Testis (tissue), 5 donors: ENCODE measurements around the gene INCENP. TPM values are rescaled to one million over a fixed set of nuclear protein-coding genes. Genes with fewer than 3 reads are reported as not detected.

Source experiments
- DNase-seq: peaks from one replicate; pipeline ENCODE4 v3.0.0-alpha.2; 2019
- H3K27ac ChIP-seq, 2 donors: fragments of 200-600 bp; sonication (generic); one replicate each; pipeline ENCODE4 v1.5.1; 2019
- H3K27me3 ChIP-seq: fragments of 200-600 bp; sonication (generic); one replicate; pipeline ENCODE4 v1.5.1; 2019
- H3K36me3 ChIP-seq: fragments of 200-600 bp; sonication (generic); one replicate; pipeline ENCODE4 v1.5.1; 2017; ENCODE audit warnings: low read depth; ENCODE audit errors: missing control alignments
- H3K4me1 ChIP-seq: fragments of 200-600 bp; sonication (generic); one replicate; pipeline ENCODE4 v1.5.1; 2019
- H3K4me3 ChIP-seq, 2 donors: fragments of 200-600 bp; sonication (generic); one replicate each; pipeline ENCODE4 v1.5.1; 2017 to 2019
- H3K9me3 ChIP-seq: fragments of 200-600 bp; sonication (generic); one replicate; pipeline ENCODE4 v1.5.1; 2017
- CTCF ChIP-seq, 3 experiments: fragments of 450-650 bp in 2 of 3; fragments of 200-600 bp in 1 of 3; sonication (generic) in 1 of 3; IDR thresholded peaks; one replicate each; pipeline ENCODE4 v1.5.1; 2016 to 2019; ENCODE audit warnings: antibody characterized with exemption in 3 of 3, mild to moderate bottlenecking in 2 of 3, moderate library complexity in 1 of 3
- POLR2A ChIP-seq: fragments of 450-650 bp; IDR thresholded peaks from one replicate; pipeline ENCODE4 v1.6.1; 2017; ENCODE audit warnings: antibody characterized with exemption, mild to moderate bottlenecking, moderate library complexity
- WGBS, 2 donors: methylation state at CpG; one replicate each; pipeline ENCODE4 v1.1.5; 2018; 5-methylcytosine and 5-hydroxymethylcytosine counted together
- intact Hi-C: fragments of 100-400 bp; cut with DNase I; formaldehyde crosslinking; loops from one replicate; pipeline ENCODE4 v1.15.1; 2023; ENCODE audit warnings: low total_unique reads
- long read RNA-seq, 2 donors: transcript quantifications; one replicate each; lab custom pipeline, GENCODE V29; 2026
- polyA plus RNA-seq: library from polyadenylated mRNA; stranded (reverse); fragments of 350-450 nt; fragmentation: Illumina TruSeq; extraction: RNeasy Lipid Tissue Mini Kit (QIAGEN cat#74804); gene quantifications from one replicate; pipeline ENCODE4 v1.2.3, GENCODE V29; 2014; ENCODE audit warnings: low read depth, low replicate concordance; ENCODE audit not compliant: insufficient read depth
- total RNA-seq, 2 donors: library from RNA; depleted of rRNA; stranded (reverse); fragments of >200 nt; gene quantifications; one replicate each; pipeline ENCODE4 v1.2.3, GENCODE V29; 2016

INCENP gene
- total RNA-seq (10 to 100 TPM; 42.0 to 46.6 TPM), polyA plus RNA-seq (25.0 TPM)
- long read RNA-seq, donor 1 = 0 reads
- long read RNA-seq, donor 2 = 0 reads

- 0% methylated on average over 23 to 39 of the region's 39 CpGs for WGBS, 2 donors
- Histone ChIP-seq H3K9me3 (no peaks in the 10 kb centered on the region), H3K36me3 (no peaks in the 10 kb centered on the region), H3K27me3 (no peaks in the 10 kb centered on the region), H3K4me3 (peak within 1 kb of the TSS; percentile 72 to 87), H3K4me1 (peaks cover 13% of the 10 kb centered on the region), H3K27ac (peak within 1 kb of the TSS; percentile 44 to 58)
- no peak for TF ChIP-seq CTCF (IDR thresholded peaks at IDR 0.05)
- no peak for TF ChIP-seq POLR2A
- DNase-seq = peak; percentile 99
- intact Hi-C loops = no loop called here
These were observed at the start of gene INCENP for GRCh38 chr11:62123669-62124185. INCENP (plus strand) TSS chr11:62124011; CDS start chr11:62128162, 4,151 bp downstream.

- Histone ChIP-seq H3K4me3 (no peak overlapping the region), H3K27me3 (no peaks in the 10 kb centered on the region), H3K9me3 (no peaks in the 10 kb centered on the region), H3K36me3 (no peaks in the 10 kb centered on the region), H3K4me1 (no peaks in the 10 kb centered on the region), H3K27ac (no peak overlapping the region)
- DNase-seq = no peak
- no peak for TF ChIP-seq CTCF (IDR thresholded peaks at IDR 0.05)
- intact Hi-C loops = no loop called here
- WGBS, 2 donors = 73 to 76% methylated on average over 2 of the region's 2 CpGs
These were observed 48.4 kb upstream of the INCENP start for GRCh38 chr11:62075438-62075837.

- no peak overlapping the region for H3K27ac ChIP-seq
- no peaks in the 10 kb centered on the region for H3K27me3 ChIP-seq
- 93 to 94% methylated on average over 3 of the region's 3 CpGs for WGBS, 2 donors
- no peak overlapping the region for H3K4me3 ChIP-seq
- no peaks in the 10 kb centered on the region for H3K36me3 ChIP-seq
- no peaks in the 10 kb centered on the region for H3K4me1 ChIP-seq
- no peaks in the 10 kb centered on the region for H3K9me3 ChIP-seq
- TF ChIP-seq CTCF (IDR thresholded peaks at IDR 0.05) (no peak), POLR2A (no peak)
- DNase-seq = no peak
- intact Hi-C loops = no loop called here
These were observed 46.7 kb upstream of the INCENP start for GRCh38 chr11:62077132-62077531.

- no peaks in the 10 kb centered on the region for H3K27me3 ChIP-seq
- TF ChIP-seq POLR2A (no peak), CTCF (IDR thresholded peaks at IDR 0.05) (peak; percentile 89 to 92 (median 91))
- no peaks in the 10 kb centered on the region for H3K36me3 ChIP-seq
- peak; percentile 90 for DNase-seq
- WGBS, 2 donors = 6 to 7% methylated on average over 15 to 16 of the region's 16 CpGs
- H3K9me3 ChIP-seq = no peaks in the 10 kb centered on the region
- no peaks in the 10 kb centered on the region for H3K4me1 ChIP-seq
- no peak overlapping the region for H3K4me3 ChIP-seq
- no peak overlapping the region for H3K27ac ChIP-seq
- intact Hi-C loops = no loop called here
These were observed 42.2 kb upstream of the INCENP start for GRCh38 chr11:62081378-62082291.
